Ectodermal cell (in vitro differentiated cells): Measurements from ENCODE around the gene DCDC1.

Experiments
- H3K27ac ChIP-seq: 2 replicates; pipeline ENCODE4 v1.7.0; 2013; ENCODE audit warnings: mild to moderate bottlenecking, low read depth, low read length; ENCODE audit not compliant: insufficient read depth, poor library complexity, severe bottlenecking
- H3K27me3 ChIP-seq: 2 replicates; pipeline ENCODE4 v1.7.0; 2013; ENCODE audit warnings: mild to moderate bottlenecking, low read length; ENCODE audit not compliant: insufficient read depth, control insufficient read depth, poor library complexity, severe bottlenecking
- H3K36me3 ChIP-seq: one replicate; pipeline ENCODE4 v1.7.0; 2013; ENCODE audit warnings: low read length; ENCODE audit not compliant: control insufficient read depth, insufficient read depth
- H3K4me1 ChIP-seq: one replicate; pipeline ENCODE4 v1.7.0; 2013; ENCODE audit warnings: low read length; ENCODE audit not compliant: control insufficient read depth, insufficient read depth
- H3K4me3 ChIP-seq: 2 replicates; pipeline ENCODE4 v1.7.0; 2013; ENCODE audit warnings: low read depth, low read length, control low read depth; ENCODE audit not compliant: insufficient read depth
- H3K9me3 ChIP-seq: 2 replicates; pipeline ENCODE4 v1.7.0; 2013; ENCODE audit warnings: mild to moderate bottlenecking, low read length, moderate library complexity; ENCODE audit not compliant: control insufficient read depth
- WGBS, 2 experiments: methylation state at CpG; one replicate each; pipeline ENCODE4 v1.1.7; 2013; ENCODE audit warnings: missing lambda C conversion rate in 2 of 2; 5-methylcytosine and 5-hydroxymethylcytosine counted together

Gene DCDC1

DNA sequence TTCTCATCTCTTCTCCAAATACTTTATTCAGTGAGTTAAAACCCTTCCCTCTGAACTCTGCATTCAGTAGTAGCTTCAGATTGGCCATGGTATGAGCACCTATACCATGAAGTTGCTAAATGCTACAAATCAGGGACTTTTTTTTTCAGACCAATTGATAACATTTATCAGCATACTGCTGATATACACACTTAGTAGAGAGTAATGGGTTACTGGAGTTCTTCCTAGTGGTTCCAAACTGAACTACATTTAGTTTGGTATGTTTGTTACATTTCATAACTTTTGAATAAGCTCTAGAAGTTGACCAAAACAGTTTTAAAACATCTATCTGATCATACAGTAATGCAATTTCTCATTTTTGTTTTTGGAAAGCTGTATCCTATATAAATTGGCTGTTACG, 104.7 kb downstream of the DCDC1 start:
- Histone ChIP-seq H3K27ac (no peak overlapping the region), H3K4me1 (no peaks in the 10 kb centered on the region)
- no CpG with 5 or more reads among the region's 1 CpG for WGBS, 2 experiments

DNA sequence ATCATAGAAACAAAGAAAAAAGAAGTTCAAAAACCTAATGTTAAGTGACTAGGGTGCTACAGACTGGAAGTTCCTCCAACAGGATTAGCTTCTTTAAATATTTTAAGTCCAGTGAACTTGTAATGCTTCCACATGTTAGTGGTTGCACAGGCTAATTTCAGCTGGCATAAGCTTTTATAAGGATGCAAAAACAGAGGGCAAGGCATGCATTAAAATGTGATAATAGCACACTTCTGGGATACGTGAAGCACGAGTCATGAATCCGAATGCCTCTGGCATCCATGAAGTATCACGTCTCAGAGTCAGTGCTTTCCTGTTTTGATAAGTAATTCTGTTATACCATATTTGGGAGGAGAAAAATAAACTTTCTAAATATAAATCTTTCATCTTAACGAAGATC, 106.8 kb downstream of the DCDC1 start:
- Histone ChIP-seq H3K4me3 (no peak overlapping the region), H3K36me3 (no peaks in the 10 kb centered on the region), H3K9me3 (no peaks in the 10 kb centered on the region), H3K27ac (no peak overlapping the region), H3K27me3 (no peaks in the 10 kb centered on the region), H3K4me1 (no peaks in the 10 kb centered on the region)
- 93 to 98% methylated on average over 4 to 5 of the region's 5 CpGs for WGBS, 2 experiments

More for the DNA sequence above, 104.7 kb downstream of the DCDC1 start:
- no peak overlapping the region for H3K4me3 ChIP-seq
- no peaks in the 10 kb centered on the region for H3K27me3 ChIP-seq
- H3K9me3 ChIP-seq = no peaks in the 10 kb centered on the region
- H3K36me3 ChIP-seq = no peaks in the 10 kb centered on the region

DNA sequence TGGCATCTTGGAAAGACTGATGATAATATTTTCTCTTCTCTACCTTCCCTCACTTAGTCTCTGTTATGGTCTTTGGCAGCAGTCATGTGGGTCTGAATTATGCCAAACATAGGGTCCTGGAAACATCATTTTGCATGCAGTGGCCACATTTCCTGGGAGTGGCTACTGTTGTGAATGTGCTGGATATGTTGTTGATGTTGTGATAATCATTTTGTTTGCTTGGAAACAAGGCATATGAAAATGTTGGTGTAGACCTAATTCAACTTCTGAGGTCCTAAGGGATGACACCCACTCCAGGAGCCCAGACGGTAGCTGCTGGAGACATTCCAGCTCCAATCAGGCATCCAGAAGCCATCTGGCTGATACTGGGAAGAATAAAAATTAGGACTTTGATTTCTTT, 109.7 kb downstream of the DCDC1 start:
- Histone ChIP-seq H3K9me3 (no peaks in the 10 kb centered on the region), H3K36me3 (no peaks in the 10 kb centered on the region), H3K4me3 (no peak overlapping the region), H3K27ac (no peak overlapping the region), H3K27me3 (no peaks in the 10 kb centered on the region), H3K4me1 (no peaks in the 10 kb centered on the region)
- WGBS, 2 experiments = 90 to 93% methylated on average over 1 of the region's 1 CpG

DNA sequence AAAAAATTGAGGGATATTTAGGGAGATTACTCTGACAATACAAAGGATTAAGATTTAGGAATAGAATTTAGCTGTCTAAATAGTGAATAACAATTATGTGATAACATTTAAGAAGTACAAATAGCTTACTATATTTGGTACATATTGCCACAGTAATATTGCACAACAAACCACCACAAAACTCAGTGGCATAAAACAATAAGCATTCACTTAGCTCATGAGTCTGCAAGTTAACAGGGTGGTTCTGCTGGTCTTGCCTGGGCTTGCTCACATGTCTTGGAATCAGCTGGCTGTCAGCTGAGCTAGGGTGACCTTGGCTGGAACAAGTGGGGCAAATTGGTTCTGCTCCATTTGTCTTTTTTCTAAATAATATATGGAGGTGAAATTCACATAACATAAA, 115.1 kb downstream of the DCDC1 start:
- Histone ChIP-seq H3K9me3 (no peaks in the 10 kb centered on the region), H3K27ac (no peak overlapping the region), H3K27me3 (no peaks in the 10 kb centered on the region), H3K4me3 (no peak overlapping the region), H3K4me1 (no peaks in the 10 kb centered on the region), H3K36me3 (no peaks in the 10 kb centered on the region)

DNA sequence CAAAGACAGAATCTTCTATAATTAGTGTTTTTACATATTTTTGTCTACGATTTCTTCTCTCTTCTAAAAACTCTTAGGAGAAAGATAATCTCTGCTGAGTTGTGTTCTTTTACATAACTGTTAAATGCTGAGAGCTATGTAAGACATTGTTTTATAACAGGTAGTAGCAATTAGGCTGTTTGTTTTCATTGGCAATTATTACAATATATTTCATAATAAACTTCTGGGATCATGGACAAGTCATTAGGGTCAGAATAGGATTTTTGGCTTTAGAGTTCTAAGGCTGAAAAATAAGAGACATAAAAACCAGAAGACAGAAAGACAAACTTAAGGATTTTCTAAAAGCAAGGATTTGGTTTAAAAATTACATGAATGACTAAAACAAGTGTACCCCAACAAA, 120.8 kb downstream of the DCDC1 start:
- no peaks in the 10 kb centered on the region for H3K27me3 ChIP-seq
- WGBS, 2 experiments = 100% methylated on average over 1 of the region's 1 CpG

DNA sequence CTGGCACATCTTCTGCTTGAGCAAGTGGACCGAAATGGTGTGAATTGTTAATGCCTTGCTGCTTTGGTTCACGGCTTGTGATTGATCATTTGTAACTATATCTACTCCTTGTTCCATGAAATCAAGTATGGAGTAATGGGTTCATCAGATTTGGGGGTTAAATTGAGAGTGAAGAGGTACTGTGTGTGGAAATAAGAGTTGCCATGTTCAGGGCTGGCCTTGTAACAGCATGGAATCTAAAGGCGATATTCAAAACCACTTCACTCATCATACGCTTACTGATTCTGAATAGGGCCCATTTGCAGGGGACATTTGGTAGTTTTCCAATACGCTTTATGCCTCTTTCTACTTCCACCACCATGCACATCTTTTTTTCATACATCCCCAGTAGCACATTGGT, 122.2 kb downstream of the DCDC1 start:
- Histone ChIP-seq H3K27me3 (no peaks in the 10 kb centered on the region), H3K36me3 (no peaks in the 10 kb centered on the region), H3K4me3 (no peak overlapping the region), H3K9me3 (no peaks in the 10 kb centered on the region), H3K27ac (no peak overlapping the region), H3K4me1 (no peaks in the 10 kb centered on the region)
- WGBS, 2 experiments = 91 to 94% methylated on average over 5 of the region's 5 CpGs

More for the DNA sequence above, 120.8 kb downstream of the DCDC1 start:
- no peaks in the 10 kb centered on the region for H3K36me3 ChIP-seq
- H3K9me3 ChIP-seq = no peaks in the 10 kb centered on the region
- no peak overlapping the region for H3K27ac ChIP-seq
- H3K4me1 ChIP-seq = no peaks in the 10 kb centered on the region
- no peak overlapping the region for H3K4me3 ChIP-seq

DNA sequence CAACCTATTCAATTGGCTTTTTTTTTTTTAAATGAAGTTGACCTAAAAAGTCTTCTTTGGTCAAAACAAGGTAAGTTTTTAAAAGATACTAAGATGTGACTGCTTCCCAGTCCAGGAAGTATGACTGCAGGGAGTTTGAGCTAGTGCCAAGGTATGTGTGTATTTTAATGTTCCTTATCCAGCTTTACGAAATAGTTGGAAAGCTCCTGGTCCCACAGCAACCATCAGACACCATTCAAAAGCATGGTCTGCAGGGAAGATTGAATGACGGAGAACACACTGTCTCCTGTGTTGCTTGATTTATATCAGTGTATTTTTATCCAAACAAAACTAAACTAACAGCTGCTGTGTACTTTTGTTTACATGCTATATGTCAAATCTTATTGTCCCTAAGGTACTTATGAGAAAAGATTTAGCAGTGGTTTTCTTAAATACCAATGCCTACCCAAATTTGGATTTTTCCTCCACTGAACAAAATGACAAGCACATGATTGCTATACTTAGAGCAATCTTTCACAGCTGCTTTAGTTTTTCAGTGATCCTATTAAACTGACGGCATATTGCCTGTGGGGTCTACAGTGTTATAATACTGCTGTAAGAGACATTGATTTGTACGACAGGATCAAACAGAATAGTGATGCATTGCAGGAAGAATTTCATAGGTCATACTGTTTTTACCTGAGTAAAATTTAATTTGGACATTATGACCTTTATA, 122.9 kb downstream of the DCDC1 start:
- 94 to 97% methylated on average over 4 of the region's 4 CpGs for WGBS, 2 experiments
- Histone ChIP-seq H3K27ac (no peak overlapping the region), H3K4me1 (no peaks in the 10 kb centered on the region), H3K27me3 (no peaks in the 10 kb centered on the region), H3K36me3 (no peaks in the 10 kb centered on the region), H3K9me3 (no peaks in the 10 kb centered on the region), H3K4me3 (no peak overlapping the region)

DNA sequence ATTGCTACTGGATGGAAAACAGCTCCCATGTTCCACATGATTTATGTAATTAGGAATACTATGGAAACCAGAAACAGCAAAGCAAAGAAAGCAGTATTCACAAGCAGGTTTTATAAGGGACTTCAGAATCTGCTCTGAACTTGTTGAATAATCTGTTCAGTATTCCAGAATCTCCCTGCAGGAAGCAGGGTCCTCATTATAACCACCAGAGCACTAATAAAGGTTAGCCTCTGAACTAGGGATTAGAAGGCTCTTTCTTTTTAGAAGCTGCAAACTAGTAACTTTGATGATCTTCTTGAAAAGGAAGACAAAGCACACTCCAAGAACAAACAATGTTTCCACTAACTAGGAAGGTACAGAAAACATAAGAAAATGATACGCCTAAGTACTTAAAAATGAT, 125.8 kb downstream of the DCDC1 start:
- no peak overlapping the region for H3K4me3 ChIP-seq
- WGBS, 2 experiments = no CpG with 5 or more reads among the region's 1 CpG
- H3K36me3 ChIP-seq = no peaks in the 10 kb centered on the region
- peaks cover 5% of the 10 kb centered on the region for H3K4me1 ChIP-seq
- no peaks in the 10 kb centered on the region for H3K9me3 ChIP-seq
- no peaks in the 10 kb centered on the region for H3K27me3 ChIP-seq
- H3K27ac ChIP-seq = no peak overlapping the region

DNA sequence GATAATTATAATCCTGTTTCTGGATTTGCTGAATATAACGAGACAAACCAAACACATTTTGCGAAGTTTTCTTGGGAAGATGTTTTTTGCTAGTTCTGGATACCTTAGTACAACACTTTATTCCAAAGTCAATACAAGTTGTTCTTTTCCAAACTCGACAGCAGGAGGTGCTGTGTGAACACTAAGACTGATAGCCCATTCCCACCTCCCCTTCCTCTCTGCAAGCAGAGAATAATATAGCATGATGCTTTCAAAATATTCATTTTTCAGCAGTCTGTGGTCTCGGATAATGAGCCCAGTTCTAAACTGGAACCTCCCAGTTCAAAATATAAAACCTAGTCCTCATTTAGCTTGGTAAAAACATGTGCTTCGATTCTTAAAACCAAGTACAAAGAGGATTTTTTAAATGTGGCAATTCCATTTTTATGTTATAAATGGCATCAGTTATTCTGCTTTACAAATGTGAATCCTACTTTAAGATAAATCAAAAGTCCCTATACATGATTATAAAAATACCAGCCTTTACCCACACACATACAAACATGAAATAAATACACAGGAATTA, 129.1 kb downstream of the DCDC1 start:
- no peaks in the 10 kb centered on the region for H3K9me3 ChIP-seq
- no peaks in the 10 kb centered on the region for H3K36me3 ChIP-seq
- no peaks in the 10 kb centered on the region for H3K27me3 ChIP-seq
- 5 to 22% methylated on average over 2 to 4 of the region's 5 CpGs for WGBS, 2 experiments
- no peak overlapping the region for H3K4me3 ChIP-seq
- H3K27ac ChIP-seq = no peak overlapping the region
- peaks cover 22% of the 10 kb centered on the region for H3K4me1 ChIP-seq

DNA sequence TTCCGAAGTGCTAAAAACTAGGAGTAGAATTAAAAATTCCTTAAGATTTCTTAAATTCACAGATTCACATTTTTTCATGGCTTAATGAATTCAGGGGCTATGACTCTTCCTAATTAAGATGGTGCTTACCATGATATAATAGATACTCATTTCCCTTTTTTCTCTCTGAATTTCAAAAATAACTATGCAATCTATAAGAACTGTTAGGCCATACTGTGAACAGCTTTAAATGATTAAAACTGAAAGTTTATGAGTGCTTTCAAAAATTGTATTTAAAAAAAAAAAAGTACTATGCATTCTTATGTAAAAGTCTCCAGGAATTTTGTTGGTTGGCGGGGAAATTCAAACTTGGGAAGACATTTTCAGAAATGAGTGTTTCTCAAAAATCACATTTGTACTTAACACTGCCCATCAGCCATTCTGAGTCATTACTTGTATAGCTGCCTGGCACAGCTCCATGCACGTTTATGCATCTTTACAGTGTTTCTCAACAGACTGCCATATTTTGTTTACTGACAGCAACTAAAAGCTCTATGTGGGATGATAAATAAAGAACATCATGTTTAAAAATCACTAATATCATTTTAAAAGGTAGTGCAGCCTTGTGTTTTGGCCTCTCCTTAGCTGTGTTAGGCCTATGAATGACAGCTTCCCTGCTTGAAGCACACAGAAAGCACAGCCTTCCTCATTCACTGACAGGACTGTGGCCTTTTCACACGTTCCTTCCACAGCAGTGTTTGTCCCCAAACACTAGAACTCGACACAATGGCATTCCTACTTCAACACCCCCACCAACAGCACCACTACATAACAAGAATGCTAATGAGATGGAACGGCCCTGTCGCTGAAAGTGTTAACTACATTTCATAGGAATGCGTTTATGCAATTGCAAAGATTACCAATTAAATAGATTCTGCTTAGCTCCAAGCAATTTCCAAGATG, 131.4 kb downstream of the DCDC1 start:
- no peaks in the 10 kb centered on the region for H3K9me3 ChIP-seq
- 29 to 33% methylated on average over 7 to 8 of the region's 8 CpGs for WGBS, 2 experiments
- H3K27me3 ChIP-seq = no peaks in the 10 kb centered on the region
- no peak overlapping the region for H3K4me3 ChIP-seq
- no peaks in the 10 kb centered on the region for H3K36me3 ChIP-seq
- peaks cover 28% of the 10 kb centered on the region for H3K4me1 ChIP-seq
- peak overlapping the region; percentile 62 for H3K27ac ChIP-seq
